Right lobe of liver (tissue), 4 donors: ENCODE data around the gene SPRYD3.

Experiments used
- CTCF ChIP-seq, 4 donors: fragments of 200-600 bp in 3 of 4; fragments of 450-650 bp in 1 of 4; IDR thresholded peaks; one replicate each; pipeline versions ENCODE4 v1.5.1 to v1.8.0; 2016 to 2022; ENCODE audit warnings: antibody characterized with exemption in 4 of 4, mild to moderate bottlenecking in 2 of 4
- POLR2A ChIP-seq: fragments of 450-650 bp; IDR thresholded peaks from one replicate; pipeline ENCODE4 v1.6.1; 2017; ENCODE audit warnings: antibody characterized with exemption, mild to moderate bottlenecking
- donor health status: DM: no; HTN: no; CAD: no.
- donor health status: DM: no; HTN: no; CAD: no.
- donor health status: DM: no; HTN: yes; CAD: no.

- no peak for TF ChIP-seq CTCF (IDR thresholded peaks at IDR 0.05)
- TF ChIP-seq POLR2A: no peak
These were observed 21.2 kb downstream of the SPRYD3 start for GRCh38 chr12:53057816-53058500.
